Measurements from ENCODE around the gene PSTPIP1.
A peak's percentile ranks its signal among the peaks of the same experiment; 100 is the strongest.

DNA sequence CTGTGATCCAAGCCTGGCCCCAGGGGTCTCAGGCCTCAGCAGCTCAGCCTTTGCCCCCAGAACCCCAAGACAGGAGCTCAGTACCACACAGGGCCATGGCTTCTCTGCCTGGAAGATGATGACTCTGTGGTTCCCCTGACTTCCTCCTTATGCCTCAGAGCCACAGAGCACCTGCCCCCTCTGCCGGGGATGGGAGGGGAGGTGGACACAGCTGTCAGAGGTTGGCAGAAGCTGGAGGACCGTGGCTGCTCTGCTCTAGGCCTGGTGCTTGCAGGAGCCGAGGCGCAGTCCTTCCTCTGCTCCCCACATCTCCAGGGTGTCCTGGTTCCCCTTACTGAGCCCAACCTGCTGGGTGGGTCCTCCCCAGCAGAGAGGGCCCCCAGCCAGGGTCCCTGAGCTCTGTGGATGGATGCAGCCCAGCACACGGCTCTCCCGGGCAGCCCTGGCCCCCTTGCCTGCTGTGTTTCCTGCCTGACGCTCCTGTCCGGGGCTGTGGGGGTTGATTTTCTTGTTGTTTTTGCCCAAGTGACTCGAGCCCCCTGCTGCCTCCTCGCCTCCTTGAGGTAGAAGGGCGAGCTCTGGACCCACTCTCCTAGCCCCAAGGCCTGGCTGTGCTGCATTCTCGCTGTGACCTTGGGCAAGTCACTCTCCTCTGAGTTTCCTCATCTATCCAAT, 36.6 kb downstream of the PSTPIP1 start:
- TF ChIP-seq POLR2A (IDR thresholded peaks at IDR 0.05; ENCODE audit: insufficient read depth in 1 of 2, low read depth in 2 of 2, low read length in 2 of 2) (no peak), SPEN (CRISPR knock-in tag; IDR thresholded peaks at IDR 0.05; ENCODE audit: low read depth) (no peak), SOX6 (IDR thresholded peaks at IDR 0.05) (no peak), SOX6 (CRISPR knock-in tag; IDR thresholded peaks at IDR 0.05) (no peak), ZNF747 (CRISPR knock-in tag; IDR thresholded peaks at IDR 0.05; ENCODE audit: borderline replicate concordance) (peak; percentile 9; the same call in 1 of the 2 replicates), ZNF235 (CRISPR knock-in tag; IDR thresholded peaks at IDR 0.05; ENCODE audit: borderline replicate concordance) (no peak), TGIF2 (CRISPR knock-in tag; IDR thresholded peaks at IDR 0.05) (no peak; the same call in 1 of the 2 replicates)
- TF ChIP-seq, protein P1, sequence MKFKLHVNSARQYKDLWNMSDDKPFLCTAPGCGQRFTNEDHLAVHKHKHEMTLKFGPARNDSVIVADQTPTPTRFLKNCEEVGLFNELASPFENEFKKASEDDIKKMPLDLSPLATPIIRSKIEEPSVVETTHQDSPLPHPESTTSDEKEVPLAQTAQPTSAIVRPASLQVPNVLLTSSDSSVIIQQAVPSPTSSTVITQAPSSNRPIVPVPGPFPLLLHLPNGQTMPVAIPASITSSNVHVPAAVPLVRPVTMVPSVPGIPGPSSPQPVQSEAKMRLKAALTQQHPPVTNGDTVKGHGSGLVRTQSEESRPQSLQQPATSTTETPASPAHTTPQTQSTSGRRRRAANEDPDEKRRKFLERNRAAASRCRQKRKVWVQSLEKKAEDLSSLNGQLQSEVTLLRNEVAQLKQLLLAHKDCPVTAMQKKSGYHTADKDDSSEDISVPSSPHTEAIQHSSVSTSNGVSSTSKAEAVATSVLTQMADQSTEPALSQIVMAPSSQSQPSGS (CRISPR knock-in tag; IDR thresholded peaks at IDR 0.05), result no peak
- TF ChIP-seq, protein P2, sequence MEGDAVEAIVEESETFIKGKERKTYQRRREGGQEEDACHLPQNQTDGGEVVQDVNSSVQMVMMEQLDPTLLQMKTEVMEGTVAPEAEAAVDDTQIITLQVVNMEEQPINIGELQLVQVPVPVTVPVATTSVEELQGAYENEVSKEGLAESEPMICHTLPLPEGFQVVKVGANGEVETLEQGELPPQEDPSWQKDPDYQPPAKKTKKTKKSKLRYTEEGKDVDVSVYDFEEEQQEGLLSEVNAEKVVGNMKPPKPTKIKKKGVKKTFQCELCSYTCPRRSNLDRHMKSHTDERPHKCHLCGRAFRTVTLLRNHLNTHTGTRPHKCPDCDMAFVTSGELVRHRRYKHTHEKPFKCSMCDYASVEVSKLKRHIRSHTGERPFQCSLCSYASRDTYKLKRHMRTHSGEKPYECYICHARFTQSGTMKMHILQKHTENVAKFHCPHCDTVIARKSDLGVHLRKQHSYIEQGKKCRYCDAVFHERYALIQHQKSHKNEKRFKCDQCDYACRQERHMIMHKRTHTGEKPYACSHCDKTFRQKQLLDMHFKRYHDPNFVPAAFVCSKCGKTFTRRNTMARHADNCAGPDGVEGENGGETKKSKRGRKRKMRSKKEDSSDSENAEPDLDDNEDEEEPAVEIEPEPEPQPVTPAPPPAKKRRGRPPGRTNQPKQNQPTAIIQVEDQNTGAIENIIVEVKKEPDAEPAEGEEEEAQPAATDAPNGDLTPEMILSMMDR (CRISPR knock-in tag; IDR thresholded peaks at IDR 0.05), result peak; percentile 82
- TF ChIP-seq, protein P3, sequence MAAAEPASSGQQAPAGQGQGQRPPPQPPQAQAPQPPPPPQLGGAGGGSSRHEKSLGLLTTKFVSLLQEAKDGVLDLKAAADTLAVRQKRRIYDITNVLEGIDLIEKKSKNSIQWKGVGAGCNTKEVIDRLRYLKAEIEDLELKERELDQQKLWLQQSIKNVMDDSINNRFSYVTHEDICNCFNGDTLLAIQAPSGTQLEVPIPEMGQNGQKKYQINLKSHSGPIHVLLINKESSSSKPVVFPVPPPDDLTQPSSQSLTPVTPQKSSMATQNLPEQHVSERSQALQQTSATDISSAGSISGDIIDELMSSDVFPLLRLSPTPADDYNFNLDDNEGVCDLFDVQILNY (CRISPR knock-in tag; conservative IDR thresholded peaks at IDR 0.05), result no peak
- TF ChIP-seq, protein P4, sequence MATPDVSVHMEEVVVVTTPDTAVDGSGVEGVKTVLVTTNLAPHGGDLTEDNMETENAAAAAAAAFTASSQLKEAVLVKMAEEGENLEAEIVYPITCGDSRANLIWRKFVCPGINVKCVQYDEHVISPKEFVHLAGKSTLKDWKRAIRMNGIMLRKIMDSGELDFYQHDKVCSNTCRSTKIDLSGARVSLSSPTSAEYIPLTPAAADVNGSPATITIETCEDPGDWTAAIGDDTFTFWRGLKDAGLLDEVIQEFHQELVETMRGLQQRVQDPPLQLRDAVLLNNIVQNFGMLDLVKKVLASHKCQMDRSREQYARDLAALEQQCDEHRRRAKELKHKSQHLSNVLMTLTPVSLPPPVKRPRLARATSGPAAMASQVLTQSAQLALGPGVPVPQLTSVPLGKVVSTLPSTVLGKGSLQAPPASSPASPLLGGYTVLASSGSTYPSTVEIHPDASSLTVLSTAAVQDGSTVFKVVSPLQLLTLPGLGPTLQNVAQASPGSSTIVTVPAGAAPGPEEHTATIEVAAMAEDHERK (CRISPR knock-in tag; IDR thresholded peaks at IDR 0.05; ENCODE audit: low read depth), result no peak
- TF ChIP-seq, protein P5, sequence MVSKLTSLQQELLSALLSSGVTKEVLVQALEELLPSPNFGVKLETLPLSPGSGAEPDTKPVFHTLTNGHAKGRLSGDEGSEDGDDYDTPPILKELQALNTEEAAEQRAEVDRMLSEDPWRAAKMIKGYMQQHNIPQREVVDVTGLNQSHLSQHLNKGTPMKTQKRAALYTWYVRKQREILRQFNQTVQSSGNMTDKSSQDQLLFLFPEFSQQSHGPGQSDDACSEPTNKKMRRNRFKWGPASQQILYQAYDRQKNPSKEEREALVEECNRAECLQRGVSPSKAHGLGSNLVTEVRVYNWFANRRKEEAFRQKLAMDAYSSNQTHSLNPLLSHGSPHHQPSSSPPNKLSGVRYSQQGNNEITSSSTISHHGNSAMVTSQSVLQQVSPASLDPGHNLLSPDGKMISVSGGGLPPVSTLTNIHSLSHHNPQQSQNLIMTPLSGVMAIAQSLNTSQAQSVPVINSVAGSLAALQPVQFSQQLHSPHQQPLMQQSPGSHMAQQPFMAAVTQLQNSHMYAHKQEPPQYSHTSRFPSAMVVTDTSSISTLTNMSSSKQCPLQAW (CRISPR knock-in tag; IDR thresholded peaks at IDR 0.05), result no peak

All from HepG2 (cell line).